ENCODE results near the gene DDC.

DDC gene

GRCh38 chr7:50455658-50456057 lies 109.5 kb downstream of the DDC start:
- no peak for DNase-seq (ENCODE audit: low read depth in 2 of 2)

GRCh38 chr7:50454968-50455367 lies 110.2 kb downstream of the DDC start:
- DNase-seq (ENCODE audit: low read depth in 2 of 2): no peak

- DNase-seq (ENCODE audit: low read depth in 2 of 2): peak in 1 of 2 donors; percentile 21
Observed at GRCh38 chr7:50450590-50451032, 114.6 kb downstream of the DDC start.

DNA sequence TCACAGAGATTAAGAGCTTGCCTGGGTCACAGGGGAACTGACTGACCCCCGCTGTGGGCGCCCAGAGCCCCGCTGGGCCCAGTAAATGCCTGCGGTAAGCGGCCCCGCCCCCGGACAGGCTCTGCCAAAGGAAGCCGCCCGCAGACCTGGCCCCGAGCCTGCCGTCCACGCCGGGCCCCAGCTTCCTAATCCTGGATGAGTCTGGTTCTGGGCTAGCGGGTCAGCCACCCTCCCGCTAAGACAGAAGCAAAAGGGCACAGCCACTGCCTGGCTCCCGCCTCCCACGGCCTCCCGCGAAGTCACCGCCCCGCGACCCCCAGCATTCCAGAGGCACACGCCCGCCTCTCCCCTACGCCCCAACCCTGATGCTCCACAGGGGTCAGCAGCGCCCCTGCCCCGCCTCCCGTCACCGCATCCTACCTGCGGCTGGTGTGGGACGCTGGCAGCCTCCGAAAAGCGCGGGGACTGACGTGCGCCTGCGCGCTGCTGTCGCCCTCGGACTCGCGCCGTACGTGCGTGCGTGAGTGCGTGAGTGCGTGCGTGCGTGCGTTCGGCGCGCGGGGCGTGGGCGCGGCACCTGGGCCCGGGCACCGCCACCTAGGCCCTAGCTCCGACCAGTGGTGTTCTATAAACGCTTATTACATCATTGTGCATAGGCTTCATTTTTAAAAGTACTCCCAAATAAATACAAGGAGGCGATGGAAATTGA lies 115.2 kb downstream of the DDC start, which contains the start of gene FIGNL1:
FIGNL1 (minus strand) TSS at position 470 of the 709 bp plus-strand sequence. CDS start 3,063 bp downstream, outside the sequence.
- DNase-seq (ENCODE audit: low read depth in 2 of 2): peak; percentile 63 to 81

DNA sequence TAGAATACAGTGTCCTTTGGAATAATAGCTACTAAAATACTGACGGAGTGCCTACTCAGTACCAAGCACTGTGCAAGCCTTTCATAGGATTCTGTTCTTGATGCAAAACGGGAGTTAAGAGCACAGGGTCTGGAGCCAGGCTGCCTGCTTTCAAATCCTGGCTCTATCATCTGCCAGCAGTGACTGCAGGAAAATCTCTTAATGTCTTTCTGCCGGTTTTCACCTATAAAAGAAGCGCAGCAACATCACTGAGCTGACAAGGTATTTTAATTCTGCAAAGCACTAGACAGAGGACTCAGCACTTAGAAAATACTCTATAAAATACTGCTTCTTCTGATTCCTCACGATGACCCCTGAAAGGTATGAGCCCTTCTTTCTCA lies 115.7 kb downstream of the DDC start:
- no peak for DNase-seq (ENCODE audit: low read depth in 2 of 2)

- no peak for DNase-seq (ENCODE audit: low read depth in 2 of 2)
Observed at GRCh38 chr7:50448823-50449222, 116.4 kb downstream of the DDC start.

DNA sequence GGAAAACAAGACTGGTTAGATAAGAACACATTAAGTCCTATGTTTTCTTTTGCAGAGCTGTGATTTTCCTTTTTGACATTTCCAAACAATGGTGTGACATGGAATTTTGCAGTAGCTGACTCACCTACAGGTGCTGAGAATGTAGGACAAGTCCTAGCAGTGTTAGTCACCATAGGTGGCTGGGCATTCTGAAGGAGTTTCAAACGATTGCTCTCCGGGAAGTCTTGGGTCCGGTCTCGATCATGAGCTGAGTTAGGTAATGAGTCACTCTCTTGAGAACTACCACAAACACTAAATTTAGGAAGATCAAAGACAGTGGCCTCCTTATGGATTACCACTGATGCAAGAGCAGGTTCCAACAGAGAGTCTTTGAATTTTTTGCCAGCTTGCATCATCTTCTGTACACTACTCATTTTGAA lies 118.7 kb downstream of the DDC start:
- DNase-seq (ENCODE audit: low read depth in 2 of 2): no peak

GRCh38 chr7:50436133-50436806 lies 128.9 kb downstream of the DDC start:
- DNase-seq (ENCODE audit: low read depth in 2 of 2): no peak

GRCh38 chr7:50431722-50432305 lies 133.4 kb downstream of the DDC start:
- DNase-seq (ENCODE audit: low read depth in 2 of 2): no peak

- no peak for DNase-seq (ENCODE audit: low read depth in 2 of 2)
Observed at GRCh38 chr7:50431316-50431715, 133.9 kb downstream of the DDC start.

- no peak for DNase-seq (ENCODE audit: low read depth in 2 of 2)
Observed at GRCh38 chr7:50428911-50429310, 136.3 kb downstream of the DDC start.

- DNase-seq (ENCODE audit: low read depth in 2 of 2): no peak
Observed at GRCh38 chr7:50427518-50427917, 137.7 kb downstream of the DDC start.

DNA sequence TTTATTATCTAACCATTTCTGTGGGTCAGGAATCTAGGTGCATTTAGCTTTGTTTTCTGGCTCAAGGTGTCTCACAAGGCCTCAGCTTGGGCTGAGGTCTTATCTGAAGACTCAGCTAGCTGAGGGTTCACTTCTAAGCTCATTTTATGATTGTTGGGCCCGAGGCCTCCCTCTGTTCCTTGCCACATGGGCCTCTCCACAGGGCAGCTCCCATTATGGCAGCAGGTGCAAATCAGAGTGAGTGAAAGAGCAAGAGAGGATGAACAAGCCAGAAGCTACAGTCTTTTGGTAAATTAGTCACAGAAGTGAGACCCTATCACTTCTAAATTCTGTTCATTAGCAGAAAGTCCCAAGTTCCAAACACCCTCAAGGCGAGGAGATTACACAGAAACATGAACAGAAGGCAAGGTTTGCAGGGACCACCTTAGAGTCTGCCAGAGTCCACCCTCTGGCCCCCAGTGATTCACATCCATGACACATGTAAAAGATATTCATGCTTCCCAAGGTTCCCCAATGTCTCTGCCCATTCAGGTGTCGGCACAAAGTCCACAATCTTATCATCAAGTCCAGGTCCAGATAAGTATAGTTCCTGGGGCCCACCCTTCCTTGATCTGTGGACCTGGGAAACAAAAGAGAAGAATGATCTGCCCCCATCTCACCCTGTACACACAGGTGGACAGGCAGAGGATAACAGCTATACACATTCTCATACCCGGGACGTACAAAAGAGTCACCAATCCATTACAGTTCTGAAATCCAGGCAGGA lies 138.7 kb downstream of the DDC start:
- no peak for DNase-seq (ENCODE audit: low read depth in 2 of 2)

DNA sequence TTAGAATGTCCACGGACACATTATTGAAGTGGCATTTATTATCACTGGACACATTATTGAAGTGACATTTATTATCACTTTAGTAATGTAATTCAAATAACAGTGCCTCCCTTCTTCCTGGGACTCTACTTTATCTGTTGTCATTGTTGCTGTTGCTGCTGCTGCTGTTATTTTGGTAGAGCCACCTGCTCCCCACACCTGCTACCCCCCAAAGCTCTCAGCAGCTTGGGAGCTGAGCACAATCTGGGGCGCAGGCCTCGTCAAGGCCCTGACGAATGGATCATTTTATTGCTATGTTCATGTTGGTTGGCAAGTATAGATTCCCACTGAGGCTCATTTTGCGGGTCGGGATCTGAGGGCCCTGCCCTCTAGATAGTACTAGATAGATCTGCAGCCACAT lies 139.9 kb downstream of the DDC start:
- DNase-seq (ENCODE audit: low read depth in 2 of 2): no peak

GRCh38 chr7:50423860-50424259 lies 141.3 kb downstream of the DDC start:
- no peak for DNase-seq (ENCODE audit: low read depth in 2 of 2)

DNA sequence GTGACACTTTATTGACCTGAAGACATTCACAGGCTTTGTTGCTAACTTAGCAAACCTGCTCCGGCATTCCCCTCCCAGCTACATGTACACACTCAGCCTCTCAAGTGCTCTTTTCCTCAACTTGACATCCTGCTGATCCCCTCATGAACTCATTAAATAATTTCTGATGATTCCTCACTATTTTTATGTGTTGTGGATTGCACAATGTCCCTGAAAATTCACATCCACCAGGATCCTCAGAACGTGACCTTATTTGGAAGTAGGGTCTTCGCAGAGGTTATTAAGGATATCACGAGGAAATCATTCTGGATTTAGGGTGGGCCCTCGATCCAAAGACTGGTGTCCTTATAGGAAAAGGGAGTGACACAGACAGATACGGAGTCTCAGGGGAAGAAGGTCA lies 142.3 kb downstream of the DDC start:
- DNase-seq (ENCODE audit: low read depth in 2 of 2): no peak

GRCh38 chr7:50421043-50421442 lies 144.2 kb downstream of the DDC start:
- DNase-seq (ENCODE audit: low read depth in 2 of 2): no peak

- DNase-seq (ENCODE audit: low read depth in 2 of 2): no peak
Observed at GRCh38 chr7:50418526-50419290, 146.5 kb downstream of the DDC start.

GRCh38 chr7:50418086-50418515 lies 147.1 kb downstream of the DDC start:
- peak; percentile 51 to 63 for DNase-seq (ENCODE audit: low read depth in 2 of 2)

GRCh38 chr7:50416527-50417182 lies 148.6 kb downstream of the DDC start:
- DNase-seq (ENCODE audit: low read depth in 2 of 2): no peak

- DNase-seq (ENCODE audit: low read depth in 2 of 2): no peak
Observed at GRCh38 chr7:50415844-50416364, 149.3 kb downstream of the DDC start.
